Measurements from ENCODE around the gene KLHL29.

GRCh38 chr2:23477392-23477791 is 92.4 kb downstream of the KLHL29 start:
- TF ChIP-seq CTCF (IDR thresholded peaks at IDR 0.05 in 8 of 11, conservative IDR thresholded peaks at IDR 0.05 in 3 of 11), result no peak
- no peak for TF ChIP-seq POLR2A (IDR thresholded peaks at IDR 0.05)
